Neutrophil (primary cell): ENCODE results near the gene POLR1B.
"Not testable (repeated sequence)": the region's sequence is repeated elsewhere in the genome, so short reads cannot be mapped to it uniquely, and the experiment has no call there.

Source experiments
- H3K27ac ChIP-seq: fragments of 200-600 bp; sonication (generic); 2 replicates; pipeline ENCODE4 v1.5.1; 2016; ENCODE audit warnings: mild to moderate bottlenecking, moderate library complexity
- H3K27me3 ChIP-seq: fragments of 200-600 bp; sonication (generic); 2 replicates; pipeline ENCODE4 v1.6.0; 2016; ENCODE audit warnings: mild to moderate bottlenecking
- H3K36me3 ChIP-seq: fragments of 200-600 bp; sonication (generic); 2 replicates; pipeline ENCODE4 v1.5.1; 2017
- H3K4me1 ChIP-seq, 2 experiments: fragments of 200-600 bp in 1 of 2; sonication (generic) in 1 of 2; 1 replicate in 1 of 2; 2 replicates in 1 of 2; pipeline versions ENCODE4 v1.5.1 to v1.6.1; 2013 to 2016; ENCODE audit warnings: low read depth in 1 of 2, low read length in 1 of 2, mild to moderate bottlenecking in 1 of 2, moderate library complexity in 1 of 2; ENCODE audit not compliant: control insufficient read depth in 1 of 2, insufficient read depth in 1 of 2
- H3K4me3 ChIP-seq, 2 experiments: fragments of 200-600 bp in 1 of 2; sonication (generic) in 1 of 2; 1 replicate in 1 of 2; 2 replicates in 1 of 2; pipeline ENCODE4 v1.5.1; 2013 to 2016; ENCODE audit warnings: low read depth in 1 of 2, low read length in 1 of 2, mild to moderate bottlenecking in 1 of 2, moderate library complexity in 1 of 2
- H3K9me3 ChIP-seq: fragments of 200-600 bp; sonication (generic); 2 replicates; pipeline ENCODE4 v1.5.1; 2016
- TF ChIP-seq, protein P1 (sequence below): fragments of 200-600 bp; sonication (generic); IDR thresholded peaks from 2 replicates; pipeline ENCODE4 v1.5.1; 2016; ENCODE audit warnings: antibody characterized with exemption

POLR1B gene

DNA sequence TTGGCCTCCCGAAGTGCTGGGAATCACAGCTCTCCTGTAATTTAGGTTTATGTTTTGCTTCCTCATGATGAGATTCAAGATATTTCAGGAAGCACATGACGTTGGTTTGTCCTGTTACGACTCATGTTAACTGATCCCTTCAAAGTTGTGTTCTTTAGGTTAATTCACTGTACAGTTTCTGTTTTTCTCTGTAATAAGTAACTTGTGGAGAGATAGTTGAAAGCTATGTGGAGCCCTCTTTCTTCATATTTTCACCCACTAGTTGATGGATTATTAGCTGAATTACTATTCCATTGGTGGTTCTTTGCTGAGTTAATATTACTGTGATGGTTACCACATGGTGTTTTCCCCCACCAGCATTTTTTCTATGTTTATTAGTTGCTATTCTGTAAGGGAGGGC, 23.8 kb downstream of the POLR1B start:
- Histone ChIP-seq H3K4me1 (no peaks in the 10 kb centered on the region), H3K4me3 (no peak overlapping the region), H3K27me3 (no peaks in the 10 kb centered on the region), H3K9me3 (no peaks in the 10 kb centered on the region), H3K36me3 (peaks cover 14% of the 10 kb centered on the region), H3K27ac (no peak overlapping the region)
- TF ChIP-seq, protein P1, sequence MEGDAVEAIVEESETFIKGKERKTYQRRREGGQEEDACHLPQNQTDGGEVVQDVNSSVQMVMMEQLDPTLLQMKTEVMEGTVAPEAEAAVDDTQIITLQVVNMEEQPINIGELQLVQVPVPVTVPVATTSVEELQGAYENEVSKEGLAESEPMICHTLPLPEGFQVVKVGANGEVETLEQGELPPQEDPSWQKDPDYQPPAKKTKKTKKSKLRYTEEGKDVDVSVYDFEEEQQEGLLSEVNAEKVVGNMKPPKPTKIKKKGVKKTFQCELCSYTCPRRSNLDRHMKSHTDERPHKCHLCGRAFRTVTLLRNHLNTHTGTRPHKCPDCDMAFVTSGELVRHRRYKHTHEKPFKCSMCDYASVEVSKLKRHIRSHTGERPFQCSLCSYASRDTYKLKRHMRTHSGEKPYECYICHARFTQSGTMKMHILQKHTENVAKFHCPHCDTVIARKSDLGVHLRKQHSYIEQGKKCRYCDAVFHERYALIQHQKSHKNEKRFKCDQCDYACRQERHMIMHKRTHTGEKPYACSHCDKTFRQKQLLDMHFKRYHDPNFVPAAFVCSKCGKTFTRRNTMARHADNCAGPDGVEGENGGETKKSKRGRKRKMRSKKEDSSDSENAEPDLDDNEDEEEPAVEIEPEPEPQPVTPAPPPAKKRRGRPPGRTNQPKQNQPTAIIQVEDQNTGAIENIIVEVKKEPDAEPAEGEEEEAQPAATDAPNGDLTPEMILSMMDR: no peak

DNA sequence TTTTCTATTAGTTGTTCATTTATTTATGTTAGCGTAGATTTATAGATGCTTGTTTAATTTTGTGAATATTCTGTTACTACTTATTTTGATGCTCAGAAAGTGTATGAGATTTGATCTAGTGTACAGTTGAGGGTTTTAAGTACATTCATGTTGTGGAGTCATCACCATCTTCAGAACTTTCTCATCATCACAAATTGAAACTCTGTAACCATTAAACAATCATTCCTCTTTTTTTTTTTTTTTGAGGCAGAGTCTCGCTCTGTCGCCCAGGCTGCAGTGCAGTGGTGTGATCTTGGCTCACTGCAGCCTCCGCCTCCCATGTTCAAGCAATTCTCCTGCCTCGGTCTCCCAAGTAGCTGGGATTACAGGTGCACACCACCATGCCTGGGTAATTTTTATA, 24.2 kb downstream of the POLR1B start:
- H3K9me3 ChIP-seq, H3K27me3 ChIP-seq, H3K4me1 ChIP-seq, H3K27ac ChIP-seq, H3K4me3 ChIP-seq: not testable (repeated sequence)
- peaks cover 14% of the 10 kb centered on the region for H3K36me3 ChIP-seq

DNA sequence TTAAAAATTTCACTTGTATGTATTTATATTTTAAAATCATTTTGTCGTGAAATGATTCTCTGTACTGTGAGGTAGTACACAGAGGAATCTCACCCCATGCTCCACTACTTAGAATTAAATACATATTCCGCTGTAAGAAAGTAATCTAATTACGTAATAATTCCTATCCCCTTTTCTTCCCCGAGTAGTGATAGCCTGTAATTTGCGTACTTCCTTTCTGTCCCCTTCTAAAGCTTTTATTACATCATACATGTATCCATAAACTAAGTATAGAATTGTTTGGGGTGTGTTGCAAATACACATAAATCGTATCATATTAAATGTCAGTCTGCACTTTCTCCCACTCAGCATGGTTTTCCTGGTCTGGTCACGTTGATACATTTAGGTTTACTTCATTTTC, 29.7 kb downstream of the POLR1B start:
- Histone ChIP-seq H3K4me1 (no peaks in the 10 kb centered on the region), H3K27me3 (no peaks in the 10 kb centered on the region), H3K9me3 (no peaks in the 10 kb centered on the region), H3K4me3 (no peak overlapping the region), H3K36me3 (peaks cover 37% of the 10 kb centered on the region), H3K27ac (no peak overlapping the region)
- TF ChIP-seq, protein P1: no peak

DNA sequence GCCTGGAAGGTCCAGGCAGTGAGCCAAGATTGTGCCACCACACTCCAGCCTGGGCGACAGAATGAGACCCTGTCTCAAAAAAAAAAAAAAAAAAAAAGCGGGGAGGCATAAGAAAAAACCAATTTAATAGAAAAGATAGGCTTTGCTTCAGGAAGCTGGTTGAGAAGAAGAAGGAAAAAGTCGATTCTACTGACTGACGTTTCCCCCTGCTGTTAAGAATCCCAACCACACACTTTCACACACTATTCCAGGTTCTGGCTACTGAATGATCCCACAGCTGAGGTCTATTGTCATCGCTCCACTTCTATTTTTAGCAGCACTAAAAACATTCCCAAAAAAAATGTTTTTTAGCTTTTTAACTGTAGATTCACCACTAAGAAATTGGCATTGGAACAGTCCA, 35.5 kb downstream of the POLR1B start:
- H3K4me3 ChIP-seq: no peak overlapping the region
- peaks cover 31% of the 10 kb centered on the region for H3K36me3 ChIP-seq
- H3K4me1 ChIP-seq: peaks cover 0 to 6% of the 10 kb centered on the region in 2 experiments
- H3K27me3 ChIP-seq: no peaks in the 10 kb centered on the region
- H3K9me3 ChIP-seq: no peaks in the 10 kb centered on the region
- TF ChIP-seq, protein P1: no peak
- no peak overlapping the region for H3K27ac ChIP-seq

DNA sequence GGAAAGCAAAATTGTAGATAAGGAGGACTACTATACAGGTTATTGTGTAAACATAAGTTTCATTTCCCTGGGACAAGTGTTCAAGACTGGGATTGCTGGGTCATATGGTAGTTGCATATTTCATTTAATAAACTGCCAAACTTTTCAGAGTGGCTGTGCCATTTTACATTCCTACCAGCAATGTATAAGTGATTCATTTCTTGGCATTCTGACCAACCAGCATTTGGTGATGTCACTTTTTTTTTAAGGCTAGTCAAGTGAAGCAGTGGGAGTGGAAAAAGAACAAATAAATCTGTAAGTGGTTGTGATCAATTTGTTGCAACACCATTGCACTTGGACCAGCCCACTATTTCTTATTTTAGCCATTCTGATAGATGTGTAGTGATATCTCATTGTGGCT, 37.0 kb downstream of the POLR1B start:
- Histone ChIP-seq H3K36me3 (peaks cover 19% of the 10 kb centered on the region), H3K4me3 (no peak overlapping the region), H3K9me3 (no peaks in the 10 kb centered on the region), H3K27me3 (no peaks in the 10 kb centered on the region), H3K27ac (no peak overlapping the region), H3K4me1 (peaks cover 8 to 14% of the 10 kb centered on the region in 2 experiments)
- TF ChIP-seq, protein P1: no peak

DNA sequence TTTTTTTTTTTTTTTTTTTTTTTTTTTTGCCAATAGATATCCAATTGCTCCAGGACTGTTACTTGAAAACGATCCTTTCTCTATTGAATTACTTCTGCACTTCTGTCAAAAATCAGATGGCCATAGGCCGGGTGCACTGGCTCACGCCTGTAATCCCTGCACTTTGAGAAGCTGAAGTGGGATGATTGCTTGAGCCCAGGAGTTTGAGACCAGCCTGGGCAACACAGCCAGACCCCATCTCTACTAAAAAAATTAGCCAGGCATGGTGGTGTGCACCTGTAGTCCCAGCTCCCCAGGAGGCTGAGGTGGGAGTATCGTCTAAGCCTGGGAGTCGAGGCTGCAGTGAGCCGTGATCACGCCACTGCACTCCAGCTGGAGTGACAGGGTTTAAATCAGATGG, 37.8 kb downstream of the POLR1B start:
- H3K27ac ChIP-seq: no peak overlapping the region
- H3K9me3 ChIP-seq: no peaks in the 10 kb centered on the region
- TF ChIP-seq, protein P1: no peak
- H3K4me1 ChIP-seq: peaks cover 14 to 20% of the 10 kb centered on the region in 2 experiments
- no peaks in the 10 kb centered on the region for H3K27me3 ChIP-seq
- H3K36me3 ChIP-seq: peaks cover 11% of the 10 kb centered on the region
- no peak overlapping the region for H3K4me3 ChIP-seq
